Measurements from ENCODE around the gene RBM47.

DNA sequence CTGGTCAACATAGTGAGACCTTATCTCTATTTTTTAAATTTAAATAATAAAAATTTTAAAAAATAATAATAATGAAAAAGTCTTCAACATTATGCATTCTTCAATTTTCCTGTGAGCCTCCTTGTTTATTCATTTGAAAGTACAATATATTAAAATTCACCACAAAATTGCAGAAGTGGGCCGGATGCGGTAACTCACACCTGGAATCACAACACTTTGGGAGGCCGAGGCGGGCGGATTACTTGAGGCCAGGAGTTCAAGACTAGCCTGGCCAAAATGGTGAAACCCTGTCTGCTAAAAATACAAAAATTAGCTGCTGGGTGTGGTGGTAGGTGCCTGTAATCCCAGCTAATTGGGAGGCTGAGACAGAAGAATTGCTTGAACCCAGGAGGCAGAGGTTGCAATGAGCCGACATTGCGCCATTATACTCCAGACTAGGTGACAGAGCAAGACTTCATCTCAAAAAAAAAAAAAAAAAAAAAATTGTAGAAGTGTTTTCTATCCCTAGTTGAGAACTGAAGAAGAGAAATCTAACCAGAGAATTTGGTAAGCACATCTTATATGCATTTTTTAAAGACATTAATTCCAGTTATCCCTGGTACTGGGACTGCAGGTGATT, 56.9 kb downstream of the RBM47 start:
- TF ChIP-seq POLR2A (IDR thresholded peaks at IDR 0.05; ENCODE audit: low read length) (no peak), GATA1 (IDR thresholded peaks at IDR 0.05; ENCODE audit: low read depth, low read length) (no peak)
